ENCODE results near the gene RPS6KA3. TPM values are rescaled to one million over a fixed set of nuclear protein-coding genes. Genes with fewer than 3 reads are reported as not detected.

Gene RPS6KA3
- total and polyA plus RNA-seq, 2 of the 8 experiments (the other 6 are each of a cell fraction or from before 2014, with no cell fraction given): 7.1 to 13.0 TPM

DNA sequence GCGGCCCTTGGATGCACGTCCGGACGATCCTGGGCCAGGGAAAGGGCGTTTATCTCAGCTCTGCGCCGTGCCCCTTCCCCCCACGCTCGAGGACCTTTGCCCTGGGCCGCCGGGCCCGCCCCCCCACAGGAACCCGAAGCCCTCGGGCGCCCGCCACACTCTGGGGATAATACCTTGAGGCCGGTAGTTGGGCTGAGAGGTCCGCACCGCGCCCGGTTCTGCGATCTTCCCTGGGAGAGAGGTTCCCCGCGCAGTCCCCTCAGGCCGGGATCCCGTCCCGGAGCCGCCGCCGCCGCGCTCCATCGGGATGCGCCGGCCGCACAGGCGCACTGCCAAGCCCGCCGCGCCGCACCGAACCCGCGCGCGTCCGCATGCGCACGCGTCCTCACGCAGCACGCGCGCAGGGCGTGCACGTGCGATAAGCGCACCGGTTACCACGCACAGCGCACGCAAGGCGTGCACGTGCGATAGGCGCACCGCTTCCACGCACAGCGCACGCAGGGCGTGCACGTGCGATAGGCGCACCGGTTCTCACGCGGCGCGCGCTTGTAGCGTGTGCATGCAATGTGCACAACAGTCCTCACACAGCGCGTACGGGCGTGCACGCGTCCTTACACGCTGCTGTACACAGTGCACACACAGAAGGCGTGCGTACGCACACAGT, 150.0 kb downstream of the RPS6KA3 start, which contains the start of gene MAP7D2:
Gene MAP7D2, minus strand, starts transcription at position 331 of the 664 bp plus-strand sequence. Its CDS starts 28 bp downstream, at position 303.
- no peak within 1 kb of the TSS for H4K5ac ChIP-seq (ENCODE audit: insufficient read length, low read depth, low read length)
- no peak within 1 kb of the TSS for H3K9ac ChIP-seq (replicated peaks in 1 of 4; ENCODE audit: extremely low read depth in 1 of 4, low read depth in 3 of 4, low read length in 3 of 4)
- H3K27ac ChIP-seq (ENCODE audit: low read depth, low read length): no peak within 1 kb of the TSS
- H3K23ac ChIP-seq (ENCODE audit: insufficient read length): no peak within 1 kb of the TSS
- no peak within 1 kb of the TSS for H2BK120ac ChIP-seq (replicated peaks; ENCODE audit: low read depth, low read length)
- H3K4me3 ChIP-seq (ENCODE audit: extremely low read depth in 1 of 4, insufficient read depth in 2 of 4, low read depth in 3 of 4, low read length in 4 of 4): peak within 1 kb of the TSS; percentile 27 to 61 (median 30)
- H2BK15ac ChIP-seq (ENCODE audit: low read length): no peak within 1 kb of the TSS
- peak within 1 kb of the TSS; percentile 56; the same call in 1 of the 2 replicates for H2AK5ac ChIP-seq (ENCODE audit: low read depth, low read length)
- no peaks in the 10 kb centered on the region for H3K36me3 ChIP-seq (ENCODE audit: control insufficient read depth in 2 of 4, insufficient read depth in 4 of 4, low read length in 3 of 4)
- H3K79me2 ChIP-seq (ENCODE audit: control insufficient read depth in 1 of 2, insufficient read depth in 2 of 2, low read length in 2 of 2): no peaks in the 10 kb centered on the region
- H3K9me3 ChIP-seq (ENCODE audit: insufficient read depth in 2 of 2, low read depth in 1 of 2, low read length in 1 of 2): peaks cover 0 to 3% of the 10 kb centered on the region in 2 experiments; a peak in 1 of 4 replicates
- POLR2A ChIA-PET (ENCODE audit: partially characterized antibody): no interaction called here
- 0 out of 7 replicates have a peak, but pooled peaks cover 0 to 3% (median 0%) of the 10 kb centered on the region in 4 experiments for H3K4me1 ChIP-seq (replicated peaks in 1 of 4; ENCODE audit: control insufficient read depth in 3 of 4, insufficient read depth in 4 of 4, low read length in 3 of 4)
- peak within 1 kb of the TSS; percentile 76 to 77 for H3K4me2 ChIP-seq (ENCODE audit: insufficient read depth in 1 of 2, low read depth in 2 of 2, low read length in 2 of 2)
- H4K20me1 ChIP-seq (replicated peaks in 1 of 2; ENCODE audit: control insufficient read depth in 1 of 2, insufficient read depth in 2 of 2, low read length in 2 of 2): peaks cover 0 to 4% of the 10 kb centered on the region in 2 experiments
- H3K27me3 ChIP-seq (replicated peaks in 1 of 4; ENCODE audit: control insufficient read depth in 3 of 4, extremely low read depth in 1 of 4, insufficient read depth in 3 of 4, low read length in 3 of 4): peaks cover 3 to 23% (median 19%) of the 10 kb centered on the region in 4 experiments
- H2BK20ac ChIP-seq (ENCODE audit: low read length): no peak within 1 kb of the TSS
- 38% methylated on average over 53 of the region's 91 CpGs; no CpG with 5 or more reads in 1 of the 2 experiments for WGBS, 2 experiments (ENCODE audit: extremely low coverage in 1 of 2, insufficient coverage in 1 of 2, insufficient read length in 1 of 2, insufficient replicate concordance in 2 of 2, low coverage in 1 of 2, low lambda C conversion rate in 2 of 2, missing lambda C conversion rate in 1 of 2)
- no peak within 1 kb of the TSS for H3K56ac ChIP-seq (replicated peaks; ENCODE audit: insufficient read length, low read depth, low read length)
- peak within 1 kb of the TSS; percentile 25; the same call in 1 of the 2 replicates for H4K8ac ChIP-seq (ENCODE audit: extremely low read depth, insufficient read depth, low read length)
- H3K14ac ChIP-seq (ENCODE audit: insufficient read length): no peak within 1 kb of the TSS
- H2AFZ ChIP-seq (ENCODE audit: low read length): no peak within 1 kb of the TSS
- no peak within 1 kb of the TSS for H3K18ac ChIP-seq (ENCODE audit: extremely low read depth, low read length)
- DNase-seq (ENCODE audit: low read depth in 1 of 2, low spot score in 2 of 2) (peak in 1 of 2 experiments; percentile 52), FAIRE-seq (no peak)
- no peak within 1 kb of the TSS for H2BK5ac ChIP-seq (ENCODE audit: low read depth, low read length)
- CTCF ChIA-PET (ENCODE audit: partially characterized antibody): no interaction called here
- peak within 1 kb of the TSS; percentile 69 for H3K4ac ChIP-seq (replicated peaks; ENCODE audit: insufficient read length, low read depth, low read length)
- peaks cover 3% of the 10 kb centered on the region; the same call in 1 of the 2 replicates for H3K23me2 ChIP-seq (ENCODE audit: low read depth, low read length)
- peaks cover 2% of the 10 kb centered on the region; the same call in 1 of the 2 replicates for H3K79me1 ChIP-seq (ENCODE audit: low read depth, low read length)
- H4K91ac ChIP-seq (replicated peaks; ENCODE audit: insufficient read length, low read length): no peak within 1 kb of the TSS
- H2BK12ac ChIP-seq (ENCODE audit: low read depth, low read length): no peak within 1 kb of the TSS
- TF ChIP-seq BRCA1 (IDR thresholded peaks at IDR 0.05; ENCODE audit: low read depth, low read length) (no peak), POU5F1 (IDR thresholded peaks at IDR 0.05; ENCODE audit: low read depth, low read length) (no peak), KDM4A (IDR thresholded peaks at IDR 0.05; ENCODE audit: low read depth, low read length, severe bottlenecking) (peak; percentile 62), EP300 (IDR thresholded peaks at IDR 0.05; ENCODE audit: borderline replicate concordance in 1 of 2, low read depth in 2 of 2, low read length in 2 of 2) (no peak), SRF (IDR thresholded peaks at IDR 0.05; ENCODE audit: low read depth, low read length) (no peak), HDAC6 (IDR thresholded peaks at IDR 0.05; ENCODE audit: low read depth, low read length) (no peak), ASH2L (IDR thresholded peaks at IDR 0.05; ENCODE audit: low read length) (no peak), CEBPB (IDR thresholded peaks at IDR 0.05; ENCODE audit: low read depth, low read length) (no peak), TAF7 (optimal IDR thresholded peaks at IDR 0.05; ENCODE audit: borderline replicate concordance, low read depth, low read length) (no peak), RAD21 (IDR thresholded peaks at IDR 0.05 in 1 of 2, conservative IDR thresholded peaks at IDR 0.05 in 1 of 2; ENCODE audit: low read depth in 2 of 2, low read length in 2 of 2) (no peak), RXRA (IDR thresholded peaks at IDR 0.05; ENCODE audit: insufficient read depth, low read depth, low read length) (no peak)
- TF ChIP-seq, protein P1, sequence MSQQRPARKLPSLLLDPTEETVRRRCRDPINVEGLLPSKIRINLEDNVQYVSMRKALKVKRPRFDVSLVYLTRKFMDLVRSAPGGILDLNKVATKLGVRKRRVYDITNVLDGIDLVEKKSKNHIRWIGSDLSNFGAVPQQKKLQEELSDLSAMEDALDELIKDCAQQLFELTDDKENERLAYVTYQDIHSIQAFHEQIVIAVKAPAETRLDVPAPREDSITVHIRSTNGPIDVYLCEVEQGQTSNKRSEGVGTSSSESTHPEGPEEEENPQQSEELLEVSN (IDR thresholded peaks at IDR 0.05): peak; percentile 50
